HUES48 (cell line): Measurements from ENCODE around the gene BCKDHA.

Experiments
- H3K27ac ChIP-seq: one replicate; pipeline ENCODE4 v1.7.0; 2013; ENCODE audit warnings: low read depth, low read length, inconsistent platforms
- H3K27me3 ChIP-seq: 2 replicates; pipeline ENCODE4 v1.6.1; 2013; ENCODE audit warnings: mild to moderate bottlenecking, low read length; ENCODE audit not compliant: control insufficient read depth, insufficient read depth
- H3K36me3 ChIP-seq: 2 replicates; pipeline ENCODE4 v1.6.1; 2013; ENCODE audit warnings: low read length; ENCODE audit not compliant: control insufficient read depth, insufficient read depth
- H3K4me1 ChIP-seq: 2 replicates; pipeline ENCODE4 v1.6.1; 2013; ENCODE audit warnings: mild to moderate bottlenecking, low read length; ENCODE audit not compliant: control insufficient read depth, insufficient read depth
- H3K4me3 ChIP-seq: 2 replicates; pipeline ENCODE4 v1.5.1; 2013; ENCODE audit warnings: mild to moderate bottlenecking, low read depth, low read length
- H3K9ac ChIP-seq: 2 replicates; pipeline ENCODE4 v1.6.1; 2013; ENCODE audit warnings: mild to moderate bottlenecking, low read depth, low read length, moderate library complexity
- H3K9me3 ChIP-seq: 2 replicates; pipeline ENCODE4 v1.6.1; 2013; ENCODE audit warnings: low read length; ENCODE audit not compliant: control insufficient read depth, insufficient read depth

BCKDHA gene

DNA sequence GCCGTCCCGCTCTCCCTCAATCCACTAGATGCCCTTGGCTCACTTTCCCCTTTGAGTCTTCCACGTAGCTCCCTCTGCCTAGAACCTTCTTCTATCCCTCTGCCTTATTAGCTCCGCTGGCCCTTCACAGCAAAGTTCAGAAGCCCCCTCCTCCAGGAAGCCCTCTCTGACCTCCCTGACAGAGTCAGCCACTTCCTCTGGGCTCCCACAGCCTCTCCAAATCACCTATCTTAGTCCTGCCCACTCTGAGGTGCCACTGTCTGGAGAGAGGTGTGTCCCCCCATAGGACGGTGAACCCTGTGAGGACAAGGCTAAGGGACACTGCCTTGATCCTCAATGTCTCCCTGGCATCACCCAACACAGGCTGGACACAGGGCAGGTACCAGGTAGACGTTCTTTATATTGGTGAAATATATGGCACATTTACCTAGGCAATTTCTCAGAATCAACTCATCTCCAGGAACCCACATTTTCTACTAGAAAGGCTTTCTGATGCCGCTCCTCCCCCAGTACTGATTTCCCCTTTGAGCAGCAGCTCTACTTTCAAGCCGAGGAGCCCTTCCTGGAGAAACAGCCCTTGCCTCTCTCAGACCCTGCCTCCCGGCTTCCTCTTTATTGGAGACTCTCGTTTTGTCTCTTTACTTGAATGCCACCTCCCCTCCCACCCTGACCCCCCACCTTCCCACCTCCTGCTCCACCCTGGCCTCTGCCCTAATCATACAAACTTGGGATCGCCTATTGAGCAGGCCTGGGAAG, 40.5 kb upstream of the BCKDHA start:
- Histone ChIP-seq H3K4me1 (no peaks in the 10 kb centered on the region), H3K27me3 (peaks cover 13% of the 10 kb centered on the region), H3K4me3 (no peak overlapping the region), H3K27ac (no peak overlapping the region), H3K9me3 (no peaks in the 10 kb centered on the region), H3K9ac (no peak overlapping the region), H3K36me3 (no peaks in the 10 kb centered on the region)

DNA sequence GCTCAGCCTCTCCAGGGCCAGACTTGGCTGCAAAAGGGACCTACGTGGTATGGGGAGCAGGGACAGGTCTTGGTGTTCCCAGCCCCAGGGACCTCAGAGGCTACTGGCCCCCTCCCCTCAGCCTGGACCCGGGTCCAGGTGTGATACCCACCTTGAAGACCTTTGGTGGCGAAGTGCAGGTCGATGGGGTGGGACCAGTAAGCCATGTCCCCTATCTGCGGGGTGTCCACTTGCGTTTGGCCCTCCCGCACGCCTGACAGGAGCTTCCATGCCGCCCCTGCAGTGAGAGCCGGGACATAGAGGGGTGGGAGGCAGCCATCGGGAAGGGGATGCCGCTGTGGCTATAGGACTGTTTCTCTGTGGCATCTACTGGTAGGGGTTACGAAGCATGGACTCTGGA, 39.9 kb upstream of the BCKDHA start:
- no peak overlapping the region for H3K9ac ChIP-seq
- H3K9me3 ChIP-seq = no peaks in the 10 kb centered on the region
- no peak overlapping the region for H3K27ac ChIP-seq
- H3K4me1 ChIP-seq = no peaks in the 10 kb centered on the region
- H3K36me3 ChIP-seq = no peaks in the 10 kb centered on the region
- peaks cover 7% of the 10 kb centered on the region for H3K27me3 ChIP-seq
- H3K4me3 ChIP-seq = no peak overlapping the region

DNA sequence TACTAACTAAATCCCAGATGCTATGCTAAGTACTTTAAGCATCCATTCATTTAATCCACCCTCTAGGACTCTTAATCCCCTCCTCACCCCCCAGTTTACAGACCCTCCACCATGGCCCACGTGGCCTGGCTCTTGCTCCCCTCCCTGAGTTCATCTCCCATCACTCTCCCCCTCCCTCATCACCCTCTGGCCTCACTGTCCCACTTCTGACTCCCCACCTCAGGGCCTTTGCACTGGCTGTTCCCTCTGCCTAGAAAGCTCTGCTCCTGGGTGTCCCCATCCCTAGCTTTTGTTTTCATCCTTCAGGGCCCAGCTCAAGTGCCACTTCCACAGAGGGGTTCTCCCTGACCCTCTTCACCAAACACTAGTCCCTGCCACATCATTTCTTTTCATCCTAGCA, 37.9 kb upstream of the BCKDHA start:
- Histone ChIP-seq H3K27ac (no peak overlapping the region), H3K4me3 (no peak overlapping the region), H3K9ac (no peak overlapping the region), H3K36me3 (no peaks in the 10 kb centered on the region), H3K4me1 (peaks cover 8% of the 10 kb centered on the region), H3K9me3 (no peaks in the 10 kb centered on the region), H3K27me3 (no peaks in the 10 kb centered on the region)

DNA sequence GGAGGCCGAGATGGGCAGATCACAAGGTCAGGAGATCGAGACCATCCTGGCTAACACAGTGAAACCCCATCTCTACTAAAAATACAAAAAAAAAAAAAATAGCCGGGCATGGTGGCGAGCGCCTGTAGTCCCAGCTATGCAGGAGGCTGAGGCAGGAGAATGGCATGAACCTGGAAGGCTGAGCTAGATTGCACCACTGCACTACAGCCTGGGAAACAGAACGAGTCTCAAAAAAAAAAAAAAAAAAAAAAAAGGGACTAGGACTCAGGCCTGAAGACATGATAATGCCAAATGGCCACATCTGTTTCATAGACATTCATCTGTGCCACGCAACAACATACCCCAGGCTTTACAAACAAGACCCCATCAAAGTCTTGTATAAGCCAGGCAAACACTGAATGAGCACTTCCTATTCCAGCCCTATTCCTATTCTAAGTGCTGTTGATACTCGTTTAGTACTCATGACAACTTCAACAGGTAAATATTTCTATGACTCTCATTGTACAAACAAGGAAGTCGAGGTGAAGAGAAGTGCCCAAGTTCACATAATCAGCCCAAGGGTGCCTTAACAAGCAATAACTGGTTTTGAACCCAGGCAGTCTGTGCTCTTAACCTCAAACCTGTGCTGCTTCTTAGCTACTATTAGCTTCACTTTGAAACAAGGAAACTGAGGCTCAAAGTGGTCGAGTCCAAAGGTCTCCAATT, 35.3 kb upstream of the BCKDHA start:
- Histone ChIP-seq H3K9me3 (no peaks in the 10 kb centered on the region), H3K4me1 (peaks cover 8% of the 10 kb centered on the region), H3K9ac (no peak overlapping the region), H3K36me3 (no peaks in the 10 kb centered on the region), H3K4me3 (no peak overlapping the region), H3K27ac (no peak overlapping the region), H3K27me3 (no peaks in the 10 kb centered on the region)

DNA sequence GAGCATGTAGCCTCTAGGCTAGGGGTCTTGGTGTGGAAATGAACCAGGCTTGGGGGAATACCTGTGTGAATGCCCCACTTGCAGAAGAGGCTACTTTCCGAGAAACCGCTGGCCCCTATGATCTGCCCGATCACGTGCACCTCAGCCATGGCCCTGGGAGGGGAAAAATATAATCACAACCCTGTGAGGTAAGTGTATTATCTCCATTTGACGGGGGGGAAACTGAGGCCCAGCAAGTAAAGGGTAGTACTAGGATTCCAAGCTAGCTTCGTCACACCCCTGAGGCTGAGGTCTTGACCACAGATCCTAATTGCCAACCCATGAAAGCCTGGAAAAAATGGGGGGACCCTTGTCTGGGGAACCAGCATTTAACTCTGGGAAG, 34.3 kb upstream of the BCKDHA start:
- Histone ChIP-seq H3K4me3 (peak overlapping the region; percentile 97), H3K4me1 (peaks cover 8% of the 10 kb centered on the region), H3K36me3 (no peaks in the 10 kb centered on the region), H3K9me3 (no peaks in the 10 kb centered on the region), H3K9ac (peak overlapping the region; percentile 53; the same call in 1 of the 2 replicates), H3K27me3 (no peaks in the 10 kb centered on the region), H3K27ac (peak overlapping the region; percentile 97)

DNA sequence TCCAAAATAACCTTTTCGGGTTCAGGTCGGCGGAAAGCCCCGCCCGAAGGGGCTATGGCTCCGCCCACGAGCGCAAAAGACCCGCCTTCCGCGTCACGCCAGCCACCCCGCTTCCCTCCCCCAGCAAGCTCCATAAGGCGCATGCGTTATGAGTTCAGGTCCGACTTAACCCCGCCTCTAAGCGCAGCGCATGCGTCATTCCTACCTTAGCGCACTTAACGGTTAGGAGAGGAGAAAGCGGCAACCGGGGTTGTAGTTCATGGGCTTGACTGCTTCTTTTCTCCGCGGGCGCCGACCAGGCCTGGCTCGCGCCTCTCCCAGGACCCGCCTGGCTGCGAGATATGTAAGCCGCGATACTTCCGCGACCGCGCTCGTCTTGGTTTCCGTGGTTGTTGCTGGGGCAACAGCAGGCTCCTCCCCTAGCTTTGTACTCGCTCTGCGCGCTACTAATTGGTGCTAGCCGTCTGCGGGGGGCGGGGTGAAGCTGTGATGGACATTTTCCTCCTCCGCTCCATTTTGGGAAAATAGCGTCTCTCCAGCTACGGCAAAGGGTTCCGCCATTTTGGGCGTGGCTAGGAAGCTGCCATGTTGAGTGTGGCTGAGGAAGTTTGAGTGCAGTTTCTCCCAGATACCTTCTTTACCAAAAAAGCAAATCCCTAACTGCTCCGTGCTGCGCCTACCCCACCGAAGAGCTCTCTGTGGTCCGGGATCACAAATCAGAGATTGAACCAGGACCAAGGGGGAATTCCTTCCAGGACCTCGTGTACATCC, 33.7 kb upstream of the BCKDHA start, which contains the start of gene B9D2:
Gene B9D2 (minus strand): TSS at position 397 of the 771 bp plus-strand sequence. CDS start 630 bp downstream, outside the sequence.
- Histone ChIP-seq H3K27me3 (no peaks in the 10 kb centered on the region), H3K27ac (peak within 1 kb of the TSS; percentile 97), H3K4me3 (peak within 1 kb of the TSS; percentile 97), H3K36me3 (no peaks in the 10 kb centered on the region), H3K9me3 (no peaks in the 10 kb centered on the region), H3K4me1 (peaks cover 8% of the 10 kb centered on the region), H3K9ac (peak within 1 kb of the TSS; percentile 97)

DNA sequence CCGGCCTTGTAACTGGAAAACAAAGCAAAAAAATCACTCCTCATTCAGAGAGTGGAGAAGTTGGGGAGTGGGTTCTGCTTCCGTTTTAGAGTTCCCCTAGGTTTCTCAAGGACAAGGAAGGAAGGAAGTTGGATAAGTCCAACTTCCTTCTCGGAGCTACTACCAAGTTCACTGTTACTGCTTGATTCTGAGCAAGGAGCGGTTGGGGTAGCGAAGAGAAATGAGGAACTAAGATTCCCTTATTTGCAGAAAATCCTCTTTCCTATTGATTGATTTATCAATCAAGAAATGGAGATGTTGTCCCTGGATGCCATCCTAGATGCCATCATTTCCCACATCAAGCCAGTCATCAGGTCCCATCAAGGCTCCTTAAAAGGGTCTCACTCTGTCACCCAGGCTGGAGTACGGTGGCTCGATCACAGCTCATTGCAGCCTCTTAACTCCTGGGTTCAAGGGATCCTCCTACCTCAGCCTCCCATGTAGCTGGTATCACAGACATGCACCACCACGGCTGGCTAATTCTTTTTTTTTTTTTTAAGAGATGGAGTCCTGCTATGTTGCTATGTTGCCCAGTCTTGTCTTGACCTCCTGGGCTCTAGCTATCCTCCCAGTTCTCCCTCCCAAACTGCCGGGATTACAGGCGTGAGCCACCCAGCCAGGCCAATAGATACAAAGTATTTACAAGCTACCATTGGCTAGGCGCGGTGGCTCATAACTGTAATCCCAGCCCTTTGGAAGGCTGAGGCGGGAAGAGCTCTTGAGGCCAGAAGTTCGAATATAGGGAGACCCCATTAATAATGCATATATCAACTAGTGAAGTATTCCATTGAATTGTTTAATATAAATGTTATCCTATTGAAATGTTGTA, 32.9 kb upstream of the BCKDHA start:
- H3K36me3 ChIP-seq = no peaks in the 10 kb centered on the region
- H3K27ac ChIP-seq = peak overlapping the region; percentile 97
- H3K27me3 ChIP-seq = no peaks in the 10 kb centered on the region
- H3K4me1 ChIP-seq = peaks cover 8% of the 10 kb centered on the region
- H3K9ac ChIP-seq = peak overlapping the region; percentile 97
- peak overlapping the region; percentile 97 for H3K4me3 ChIP-seq
- no peaks in the 10 kb centered on the region for H3K9me3 ChIP-seq

DNA sequence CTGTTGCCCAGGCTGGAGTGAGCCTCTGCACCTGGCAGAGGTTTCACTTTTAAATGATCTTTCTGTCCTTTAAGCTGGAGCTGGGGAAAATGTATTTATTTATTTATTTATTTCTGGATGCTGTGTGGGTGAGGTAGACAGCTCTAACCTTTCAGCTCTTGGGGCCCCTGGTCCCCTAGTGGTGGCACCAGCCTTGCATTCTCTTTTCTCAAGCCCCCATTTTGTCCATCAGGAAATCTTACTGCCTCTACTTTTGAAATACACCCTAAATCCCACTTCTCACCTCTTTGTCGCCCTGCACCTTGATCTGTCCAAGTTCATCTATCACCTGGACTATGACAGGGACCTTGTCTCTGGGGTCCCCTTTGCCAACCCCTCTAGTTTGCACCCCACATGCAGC, 31.5 kb upstream of the BCKDHA start:
- Histone ChIP-seq H3K9me3 (no peaks in the 10 kb centered on the region), H3K9ac (no peak overlapping the region), H3K27me3 (no peaks in the 10 kb centered on the region), H3K36me3 (no peaks in the 10 kb centered on the region), H3K4me3 (no peak overlapping the region), H3K4me1 (peaks cover 8% of the 10 kb centered on the region), H3K27ac (no peak overlapping the region)

DNA sequence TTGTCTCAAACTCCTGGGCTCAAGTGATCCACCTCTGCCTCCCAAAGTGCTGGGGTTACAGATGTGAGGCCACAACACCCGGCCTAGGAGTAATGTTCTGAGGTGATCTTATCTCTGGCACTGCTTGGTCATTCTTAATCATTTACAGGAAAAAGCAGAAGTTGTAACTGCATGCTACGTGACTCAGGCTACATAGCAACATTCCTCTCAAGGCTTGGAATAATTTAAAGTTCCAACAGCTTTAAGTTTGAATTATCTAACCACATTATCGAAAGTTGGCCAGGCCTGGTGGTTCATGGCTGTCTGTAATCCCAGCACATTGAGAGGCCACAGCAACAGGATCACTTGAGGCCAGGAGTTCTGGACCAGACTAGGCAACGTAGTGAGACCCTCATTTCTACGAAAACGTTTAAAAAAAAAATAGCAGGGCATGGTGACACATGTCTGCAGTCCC, 29.7 kb upstream of the BCKDHA start:
- no peak overlapping the region for H3K9ac ChIP-seq
- H3K4me3 ChIP-seq = no peak overlapping the region
- no peak overlapping the region for H3K27ac ChIP-seq
- H3K4me1 ChIP-seq = peaks cover 8% of the 10 kb centered on the region
- H3K36me3 ChIP-seq = no peaks in the 10 kb centered on the region
- H3K27me3 ChIP-seq = no peaks in the 10 kb centered on the region
- H3K9me3 ChIP-seq = no peaks in the 10 kb centered on the region

DNA sequence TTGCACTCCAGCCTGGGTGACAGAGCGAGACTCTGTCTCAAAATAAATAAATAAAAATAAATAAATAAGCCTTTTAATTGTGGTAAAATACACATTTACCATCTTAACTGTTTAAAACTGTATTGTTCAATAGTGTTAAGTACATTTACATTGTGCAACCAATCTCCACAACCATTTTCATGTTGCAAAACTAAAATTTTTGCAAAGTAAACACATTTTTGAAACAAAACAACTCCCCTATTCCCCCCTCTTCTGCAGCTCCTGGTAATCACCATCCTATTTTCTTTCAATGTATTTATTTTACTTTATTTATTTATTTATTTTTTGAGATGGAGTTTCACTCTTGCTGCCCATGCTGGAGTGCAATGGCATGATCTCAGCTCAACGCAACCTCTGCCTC, 27.8 kb upstream of the BCKDHA start:
- Histone ChIP-seq H3K27ac (no peak overlapping the region), H3K36me3 (no peaks in the 10 kb centered on the region), H3K4me3 (no peak overlapping the region), H3K27me3 (no peaks in the 10 kb centered on the region), H3K9me3 (no peaks in the 10 kb centered on the region), H3K4me1 (no peaks in the 10 kb centered on the region), H3K9ac (no peak overlapping the region)
